Breast epithelium (tissue), 4 donors: Measurements from ENCODE around the gene FUCA2. TPM values are rescaled to one million over a fixed set of nuclear protein-coding genes. Genes with fewer than 3 reads are reported as not detected.

Source experiments
- DNase-seq, 2 donors: peaks; one replicate each; pipeline ENCODE4 v3.0.0-alpha.2; 2019; ENCODE audit warnings: low spot score in 2 of 2
- H3K27ac ChIP-seq, 2 donors: fragments of 200-600 bp; sonication (generic) in 1 of 2; one replicate each; pipeline ENCODE4 v1.5.1; 2016 to 2019; ENCODE audit warnings: mild to moderate bottlenecking in 1 of 2
- H3K27me3 ChIP-seq, 2 donors: fragments of 200-600 bp; sonication (generic) in 1 of 2; one replicate each; pipeline versions ENCODE4 v1.5.1 to v1.6.0; 2017 to 2019; ENCODE audit warnings: control low read depth in 1 of 2, mild to moderate bottlenecking in 1 of 2
- H3K36me3 ChIP-seq: fragments of 200-600 bp; one replicate; pipeline ENCODE4 v1.5.1; 2019
- H3K4me1 ChIP-seq, 2 donors: fragments of 200-600 bp; sonication (generic); one replicate each; pipeline ENCODE4 v1.5.1; 2016 to 2019; ENCODE audit warnings: control low read depth in 1 of 2
- H3K4me3 ChIP-seq, 3 donors: fragments of 200-600 bp; sonication (generic); 1 replicate in 2 of 3; 2 replicates in 1 of 3; pipeline ENCODE4 v1.5.1; 2016 to 2019; ENCODE audit warnings: mild to moderate bottlenecking in 3 of 3, moderate library complexity in 2 of 3
- H3K9me3 ChIP-seq, 2 donors: fragments of 200-600 bp; sonication (generic) in 1 of 2; one replicate each; pipeline ENCODE4 v1.5.1; 2016 to 2019; ENCODE audit warnings: control low read depth in 1 of 2
- POLR2A ChIP-seq: fragments of 450-650 bp; IDR thresholded peaks from one replicate; pipeline ENCODE4 v1.6.1; 2016; ENCODE audit warnings: antibody characterized with exemption, mild to moderate bottlenecking, moderate library complexity
- POLR2AphosphoS5 ChIP-seq, 3 donors: sonication (generic); formaldehyde crosslinking; IDR thresholded peaks; one replicate each; pipeline ENCODE4 v1.6.1; 2017; ENCODE audit warnings: antibody characterized with exemption in 3 of 3
- intact Hi-C: fragments of 100-400 bp; cut with DNase I; formaldehyde crosslinking; loops from one replicate; pipeline ENCODE4 v1.15.1; 2023; ENCODE audit warnings: low total_unique reads
- total RNA-seq, 3 donors: library from RNA; depleted of rRNA; stranded (reverse); fragments of >200 nt; gene quantifications; one replicate each; pipeline ENCODE4 v1.1.0, GENCODE V29; 2016
- TF ChIP-seq, protein P1 (sequence below), 3 donors: fragments of 450-650 bp; IDR thresholded peaks; one replicate each; pipeline ENCODE4 v1.5.1; 2016 to 2017; ENCODE audit warnings: antibody characterized with exemption in 3 of 3, mild to moderate bottlenecking in 3 of 3, moderate library complexity in 3 of 3

The FUCA2 gene
- total RNA-seq, 3 donors from 2014 or later = 21.3 to 48.2 (median 25.6) TPM

DNA sequence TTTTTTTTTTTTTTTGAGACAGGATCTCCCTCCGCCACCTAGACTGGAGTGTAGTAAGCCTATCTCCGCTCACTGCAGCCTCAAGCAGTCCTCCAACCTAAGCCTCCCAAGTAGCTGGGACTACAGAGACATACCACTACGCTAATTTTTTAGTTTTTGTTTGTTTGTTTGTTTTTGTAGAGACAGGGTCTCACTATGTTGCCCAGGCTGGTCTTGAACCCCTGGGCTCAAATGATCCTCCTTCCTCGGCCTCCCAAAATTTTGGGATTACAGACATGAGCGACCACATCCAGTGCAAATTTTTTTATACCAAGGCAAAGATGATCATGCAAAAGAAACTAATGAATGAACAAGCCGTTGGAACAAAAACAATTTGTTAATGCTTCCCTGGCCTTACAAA is 5.3 kb downstream of the FUCA2 start:
- DNase-seq = no peak
- Histone ChIP-seq H3K4me3 (no peak overlapping the region), H3K27me3 (no peaks in the 10 kb centered on the region), H3K27ac (no peak overlapping the region), H3K9me3 (no peaks in the 10 kb centered on the region), H3K4me1 (no peaks in the 10 kb centered on the region), H3K36me3 (no peaks in the 10 kb centered on the region)
- intact Hi-C loops = no loop called here
- TF ChIP-seq, protein P1, sequence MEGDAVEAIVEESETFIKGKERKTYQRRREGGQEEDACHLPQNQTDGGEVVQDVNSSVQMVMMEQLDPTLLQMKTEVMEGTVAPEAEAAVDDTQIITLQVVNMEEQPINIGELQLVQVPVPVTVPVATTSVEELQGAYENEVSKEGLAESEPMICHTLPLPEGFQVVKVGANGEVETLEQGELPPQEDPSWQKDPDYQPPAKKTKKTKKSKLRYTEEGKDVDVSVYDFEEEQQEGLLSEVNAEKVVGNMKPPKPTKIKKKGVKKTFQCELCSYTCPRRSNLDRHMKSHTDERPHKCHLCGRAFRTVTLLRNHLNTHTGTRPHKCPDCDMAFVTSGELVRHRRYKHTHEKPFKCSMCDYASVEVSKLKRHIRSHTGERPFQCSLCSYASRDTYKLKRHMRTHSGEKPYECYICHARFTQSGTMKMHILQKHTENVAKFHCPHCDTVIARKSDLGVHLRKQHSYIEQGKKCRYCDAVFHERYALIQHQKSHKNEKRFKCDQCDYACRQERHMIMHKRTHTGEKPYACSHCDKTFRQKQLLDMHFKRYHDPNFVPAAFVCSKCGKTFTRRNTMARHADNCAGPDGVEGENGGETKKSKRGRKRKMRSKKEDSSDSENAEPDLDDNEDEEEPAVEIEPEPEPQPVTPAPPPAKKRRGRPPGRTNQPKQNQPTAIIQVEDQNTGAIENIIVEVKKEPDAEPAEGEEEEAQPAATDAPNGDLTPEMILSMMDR (IDR thresholded peaks at IDR 0.05) = no peak
- TF ChIP-seq POLR2AphosphoS5 (IDR thresholded peaks at IDR 0.05) = no peak
- TF ChIP-seq POLR2A = no peak

GRCh38 chr6:143505537-143505936 is 6.0 kb downstream of the FUCA2 start:
- Histone ChIP-seq H3K4me3 (no peak overlapping the region), H3K27me3 (no peaks in the 10 kb centered on the region), H3K4me1 (no peaks in the 10 kb centered on the region), H3K36me3 (no peaks in the 10 kb centered on the region), H3K27ac (no peak overlapping the region), H3K9me3 (no peaks in the 10 kb centered on the region)
- intact Hi-C loops = no loop called here
- no peak for DNase-seq
- TF ChIP-seq POLR2A = no peak
- no peak for TF ChIP-seq POLR2AphosphoS5 (IDR thresholded peaks at IDR 0.05)
- TF ChIP-seq, protein P1 (IDR thresholded peaks at IDR 0.05) = no peak

DNA sequence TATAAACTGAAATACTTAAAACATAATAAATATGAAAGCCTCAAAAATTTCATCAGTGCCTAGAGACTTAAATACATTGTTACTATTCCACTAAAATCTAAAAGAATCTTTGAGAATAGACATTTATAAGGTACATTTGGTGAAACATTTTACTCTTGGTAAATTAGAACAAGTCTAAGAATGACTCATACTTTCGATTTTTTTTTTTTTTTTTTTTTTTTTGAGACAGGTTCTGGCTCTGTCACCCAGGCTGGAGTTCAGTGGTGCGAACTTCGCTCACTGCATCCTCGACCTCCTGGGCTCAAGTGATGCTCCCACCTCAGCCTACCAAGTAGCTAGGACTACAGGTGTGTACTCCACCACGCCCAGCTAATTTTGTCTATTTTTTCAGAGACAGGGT is 6.4 kb downstream of the FUCA2 start:
- no peaks in the 10 kb centered on the region for H3K4me1 ChIP-seq
- DNase-seq = no peak
- intact Hi-C loops = no loop called here

GRCh38 chr6:143504369-143504768 is 7.2 kb downstream of the FUCA2 start:
- intact Hi-C loops = no loop called here
- no peak overlapping the region for H3K27ac ChIP-seq
- no peaks in the 10 kb centered on the region for H3K36me3 ChIP-seq
- no peaks in the 10 kb centered on the region for H3K9me3 ChIP-seq
- H3K4me3 ChIP-seq = no peak overlapping the region
- DNase-seq = no peak
- no peaks in the 10 kb centered on the region for H3K27me3 ChIP-seq
- H3K4me1 ChIP-seq = no peaks in the 10 kb centered on the region
- TF ChIP-seq POLR2AphosphoS5 (IDR thresholded peaks at IDR 0.05) (no peak), POLR2A (no peak)
- TF ChIP-seq, protein P1 (IDR thresholded peaks at IDR 0.05) = no peak

More for the DNA sequence above, 6.4 kb downstream of the FUCA2 start:
- Histone ChIP-seq H3K4me3 (no peak overlapping the region), H3K9me3 (no peaks in the 10 kb centered on the region), H3K36me3 (no peaks in the 10 kb centered on the region), H3K27me3 (no peaks in the 10 kb centered on the region), H3K27ac (no peak overlapping the region)
- TF ChIP-seq POLR2AphosphoS5 (IDR thresholded peaks at IDR 0.05) (no peak), POLR2A (no peak)
- TF ChIP-seq, protein P1 (IDR thresholded peaks at IDR 0.05) = no peak

DNA sequence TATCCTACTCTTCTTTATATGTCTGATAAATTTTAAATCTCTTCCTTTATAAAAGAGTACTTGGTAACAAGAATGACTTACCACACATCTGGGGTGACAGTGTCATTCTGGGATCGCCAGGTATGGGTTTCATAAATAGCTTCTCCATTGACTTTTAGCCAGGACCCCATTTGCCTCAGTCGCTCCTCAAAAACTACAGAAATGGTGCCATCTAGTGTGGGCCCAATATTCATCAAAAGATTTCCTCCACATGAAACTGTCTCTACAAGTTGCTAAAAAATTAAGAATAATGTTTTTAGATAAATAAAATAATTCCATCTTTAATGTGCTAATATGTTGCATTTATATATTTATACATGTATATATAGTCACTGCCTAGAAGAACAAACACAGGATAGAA is 9.7 kb downstream of the FUCA2 start:
- Histone ChIP-seq H3K4me3 (no peak overlapping the region), H3K27me3 (no peaks in the 10 kb centered on the region), H3K4me1 (no peaks in the 10 kb centered on the region), H3K27ac (no peak overlapping the region), H3K9me3 (no peaks in the 10 kb centered on the region), H3K36me3 (no peaks in the 10 kb centered on the region)
- intact Hi-C loops = no loop called here
- no peak for DNase-seq
- TF ChIP-seq, protein P1 (IDR thresholded peaks at IDR 0.05) = no peak
- TF ChIP-seq POLR2AphosphoS5 (IDR thresholded peaks at IDR 0.05) (no peak), POLR2A (no peak)
